EH (cell line): ENCODE results near the gene PRICKLE1.
"Not testable (repeated sequence)": the region's sequence is repeated elsewhere in the genome, so short reads cannot be mapped to it uniquely, and the experiment has no call there.

Experiments used
- DNase-seq: peaks from one replicate; pipeline ENCODE4 v3.0.0-alpha.2; 2015; ENCODE audit warnings: low read depth

Gene PRICKLE1

DNA sequence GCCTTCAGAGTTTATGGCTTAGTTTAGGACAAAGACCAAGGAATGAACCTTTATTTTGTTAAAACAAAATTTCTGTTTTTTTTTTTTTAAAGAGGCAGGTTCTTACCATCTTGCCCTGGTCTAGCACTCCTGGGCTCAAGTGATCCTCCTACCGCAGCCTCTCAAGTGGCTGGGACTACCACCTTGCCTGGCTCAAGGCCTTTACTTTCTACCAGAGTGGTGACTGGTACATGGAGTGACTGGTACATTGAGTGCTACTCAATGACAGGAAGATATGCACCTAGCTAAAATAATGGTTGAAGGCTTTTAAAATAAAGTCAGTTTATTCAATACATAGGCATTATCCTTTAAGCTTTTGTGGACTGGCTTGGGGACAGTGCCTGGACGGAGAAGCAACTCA, 32.6 kb downstream of the PRICKLE1 start:
- no peak for DNase-seq

DNA sequence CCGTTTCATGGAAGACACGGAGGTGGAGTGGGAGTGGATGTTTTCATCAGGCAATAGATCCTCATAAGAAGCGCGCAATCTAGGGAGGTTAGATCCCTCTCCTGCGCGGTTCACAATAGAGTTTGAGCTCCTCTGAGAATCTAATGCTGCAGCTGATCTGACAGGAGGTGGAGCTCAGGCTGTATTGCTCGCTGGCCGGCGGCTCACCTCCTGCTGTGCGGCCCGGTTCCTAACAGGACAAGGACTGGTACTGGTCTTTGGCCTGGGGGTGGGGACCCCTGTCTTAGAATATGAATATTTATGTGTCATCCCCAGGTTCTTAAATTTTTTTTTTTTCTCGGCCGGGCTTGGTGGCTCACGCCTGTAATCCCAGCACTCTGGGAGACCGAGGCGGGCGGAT, 36.7 kb downstream of the PRICKLE1 start:
- no peak for DNase-seq

GRCh38 chr12:42550800-42551199, 38.7 kb downstream of the PRICKLE1 start:
- DNase-seq: no peak

- no peak for DNase-seq
These were observed 42.8 kb downstream of the PRICKLE1 start for GRCh38 chr12:42546709-42547108.

GRCh38 chr12:42541965-42542364, 47.6 kb downstream of the PRICKLE1 start:
- no peak for DNase-seq

DNA sequence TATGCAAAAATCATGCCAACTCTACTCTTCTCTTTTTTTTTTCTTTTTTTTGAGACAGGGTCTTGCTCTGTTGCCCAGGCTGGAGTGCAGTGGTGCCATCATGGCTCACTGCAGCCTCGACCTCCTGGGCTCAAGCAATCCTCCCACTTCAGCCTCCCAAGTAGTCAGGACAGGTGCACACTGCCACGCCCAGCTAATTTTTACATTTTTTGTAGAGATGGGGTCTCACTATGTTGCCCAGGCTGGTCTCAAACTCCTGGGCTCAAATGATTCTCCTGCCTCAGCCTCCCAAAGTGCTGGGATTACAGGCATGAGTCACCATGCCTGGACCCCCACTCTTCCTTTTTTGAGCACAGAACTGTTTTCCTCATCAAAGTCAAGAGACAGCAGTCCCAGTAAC, 48.2 kb downstream of the PRICKLE1 start:
- not testable (repeated sequence) for DNase-seq

GRCh38 chr12:42539696-42540095, 49.9 kb downstream of the PRICKLE1 start:
- DNase-seq: peak; percentile 15

DNA sequence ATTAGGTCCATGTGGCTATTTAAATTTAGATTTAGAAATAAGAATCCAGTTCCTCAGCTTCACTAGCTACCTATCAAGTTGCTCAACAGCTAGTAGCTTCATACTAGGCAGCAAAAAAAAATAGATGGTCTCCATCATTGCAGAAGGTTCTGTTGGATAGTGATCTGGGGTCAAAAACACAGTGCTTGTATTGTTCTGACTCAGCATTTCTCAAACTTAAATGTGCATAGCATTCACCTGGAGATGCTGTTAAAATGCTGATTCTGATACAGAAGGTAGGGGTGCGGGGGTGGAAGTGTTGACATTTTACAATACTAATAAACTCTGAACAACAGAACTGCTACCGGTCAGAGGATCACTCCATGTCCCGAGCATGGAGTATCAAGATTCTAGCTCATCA, 51.3 kb downstream of the PRICKLE1 start:
- DNase-seq: no peak

DNA sequence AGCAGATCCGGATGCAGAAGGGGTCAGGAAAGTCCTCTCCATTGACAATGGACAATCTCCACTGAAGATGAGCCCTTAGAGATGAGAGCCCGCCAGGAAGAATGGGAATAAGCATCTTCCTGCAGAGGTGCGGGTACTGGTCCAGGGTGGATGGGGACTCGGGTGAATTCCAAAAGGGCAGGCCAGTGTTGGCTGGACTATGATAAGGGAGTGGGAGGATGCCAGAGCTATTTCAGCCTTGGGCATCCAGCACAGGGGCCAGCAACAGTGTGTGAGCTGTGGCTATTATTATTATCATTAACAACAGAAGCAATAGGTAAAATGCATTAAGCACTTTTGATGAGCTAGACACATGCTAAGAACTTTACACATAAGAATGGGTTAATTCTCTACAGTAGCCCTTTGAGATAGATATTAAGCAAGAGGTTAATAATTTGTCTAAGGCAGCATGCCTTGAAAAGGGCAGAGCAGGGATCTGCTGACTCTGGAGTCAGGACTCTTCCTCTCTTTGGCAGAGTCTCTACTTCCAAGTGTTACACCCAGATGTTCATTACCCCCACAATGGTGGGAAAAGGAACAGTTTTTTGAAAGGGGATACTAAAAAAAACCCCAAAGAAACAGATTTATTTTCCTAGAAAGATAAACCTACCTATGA, 55.2 kb downstream of the PRICKLE1 start:
- no peak for DNase-seq

DNA sequence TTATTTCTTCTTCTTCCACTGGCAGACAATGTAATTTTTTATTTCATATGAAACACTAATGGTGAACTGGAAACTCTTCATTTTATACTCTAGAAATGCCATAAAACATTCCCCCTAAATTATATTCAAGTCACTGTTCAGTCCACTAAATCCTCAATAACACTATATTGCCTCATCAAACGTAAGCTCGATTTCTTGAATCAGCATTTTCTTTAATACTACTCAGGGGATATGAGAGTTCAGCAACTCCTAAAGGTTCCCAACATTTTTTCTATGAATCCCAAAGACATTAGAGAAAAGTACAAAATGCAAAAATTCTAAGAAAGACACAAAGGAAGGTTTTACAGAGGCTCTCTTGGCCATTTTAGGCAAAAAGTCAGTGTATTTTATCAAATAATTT, 59.3 kb downstream of the PRICKLE1 start:
- DNase-seq: no peak

DNA sequence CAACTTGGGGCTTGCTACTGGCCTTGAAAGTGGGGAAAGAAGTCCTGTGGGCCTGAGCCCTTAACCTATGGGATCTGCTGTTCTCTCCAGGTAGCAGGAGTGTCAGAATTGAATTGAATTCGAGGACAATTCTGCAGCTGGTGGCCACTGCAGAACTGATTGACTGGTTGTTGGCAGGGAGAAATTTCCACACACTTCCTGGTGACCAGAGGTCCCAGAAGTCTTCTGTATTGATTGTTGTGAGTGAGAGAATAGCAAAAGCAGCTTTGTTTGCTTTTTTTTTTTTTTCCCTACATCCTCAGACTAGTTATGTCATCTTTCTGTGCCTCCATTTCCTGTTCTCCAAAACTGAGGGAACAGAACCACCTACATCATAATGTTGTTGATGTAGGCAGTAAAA, 64.1 kb downstream of the PRICKLE1 start:
- DNase-seq: no peak

GRCh38 chr12:42524716-42525115, 64.8 kb downstream of the PRICKLE1 start:
- DNase-seq: no peak

DNA sequence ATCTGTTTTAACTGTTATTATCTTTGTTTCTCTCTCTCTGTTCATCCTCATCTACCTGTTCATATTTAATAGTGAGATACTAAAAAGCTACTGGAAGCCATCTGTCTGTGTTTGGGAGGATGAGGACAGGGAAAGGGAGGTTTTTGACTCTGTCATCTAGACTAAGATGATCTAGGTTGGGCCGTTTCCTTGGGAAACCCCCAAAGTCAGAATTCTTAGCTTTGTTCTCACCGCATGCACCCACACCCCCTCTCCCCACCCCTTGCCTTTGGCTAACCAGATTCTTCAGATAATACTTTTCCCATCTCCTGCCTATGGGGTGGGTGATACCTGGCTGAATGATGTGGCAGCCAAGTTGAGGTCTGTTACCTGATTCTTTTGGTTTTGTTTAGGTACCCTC, 73.0 kb downstream of the PRICKLE1 start:
- no peak for DNase-seq

- DNase-seq: no peak
These were observed 77.9 kb downstream of the PRICKLE1 start for GRCh38 chr12:42511656-42512055.

DNA sequence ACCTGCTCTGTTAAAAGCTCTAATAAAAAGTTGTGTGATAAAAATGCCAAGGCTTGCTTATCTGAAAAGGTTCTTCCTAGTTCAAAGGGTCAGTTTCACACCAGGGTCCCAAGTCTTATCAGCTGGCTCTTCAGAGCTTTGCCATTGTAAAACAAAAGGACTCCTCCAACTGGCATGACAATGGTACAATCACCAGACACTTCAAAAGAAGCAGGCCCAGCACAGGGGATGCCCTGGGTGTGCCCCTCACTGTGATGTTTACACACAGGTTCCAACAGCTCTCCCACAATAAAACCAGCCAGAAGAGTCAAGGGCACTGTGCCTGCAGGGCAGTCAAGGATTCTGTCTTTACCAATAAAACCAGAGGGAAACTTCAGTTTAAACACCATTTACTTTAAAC, 78.7 kb downstream of the PRICKLE1 start:
- no peak for DNase-seq

- DNase-seq: no peak
These were observed 80.6 kb downstream of the PRICKLE1 start for GRCh38 chr12:42508913-42509460.

GRCh38 chr12:42507565-42507964, 82.0 kb downstream of the PRICKLE1 start:
- DNase-seq: no peak

GRCh38 chr12:42507081-42507480, 82.5 kb downstream of the PRICKLE1 start:
- no peak for DNase-seq

DNA sequence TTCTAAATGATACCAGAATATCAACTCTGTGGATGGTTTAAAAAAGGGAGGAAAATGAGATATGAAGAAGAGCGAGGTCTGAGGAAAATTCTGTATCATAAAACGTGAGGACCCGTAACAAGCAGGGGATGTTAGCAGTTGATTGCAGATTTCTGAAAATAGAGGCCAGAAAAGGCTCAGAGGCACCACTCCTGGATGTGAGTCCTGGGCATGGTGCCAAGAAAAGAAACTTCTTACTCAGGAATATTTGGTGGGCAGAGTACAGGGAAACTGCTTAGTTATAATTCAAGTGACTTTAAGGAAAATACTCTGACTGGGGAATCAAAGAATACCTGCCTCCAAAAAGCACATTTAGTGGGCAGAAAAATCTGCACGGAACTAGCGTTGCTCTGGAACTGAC, 85.5 kb downstream of the PRICKLE1 start:
- peak; percentile 22 for DNase-seq

- DNase-seq: no peak
These were observed 86.9 kb downstream of the PRICKLE1 start for GRCh38 chr12:42502682-42503081.

DNA sequence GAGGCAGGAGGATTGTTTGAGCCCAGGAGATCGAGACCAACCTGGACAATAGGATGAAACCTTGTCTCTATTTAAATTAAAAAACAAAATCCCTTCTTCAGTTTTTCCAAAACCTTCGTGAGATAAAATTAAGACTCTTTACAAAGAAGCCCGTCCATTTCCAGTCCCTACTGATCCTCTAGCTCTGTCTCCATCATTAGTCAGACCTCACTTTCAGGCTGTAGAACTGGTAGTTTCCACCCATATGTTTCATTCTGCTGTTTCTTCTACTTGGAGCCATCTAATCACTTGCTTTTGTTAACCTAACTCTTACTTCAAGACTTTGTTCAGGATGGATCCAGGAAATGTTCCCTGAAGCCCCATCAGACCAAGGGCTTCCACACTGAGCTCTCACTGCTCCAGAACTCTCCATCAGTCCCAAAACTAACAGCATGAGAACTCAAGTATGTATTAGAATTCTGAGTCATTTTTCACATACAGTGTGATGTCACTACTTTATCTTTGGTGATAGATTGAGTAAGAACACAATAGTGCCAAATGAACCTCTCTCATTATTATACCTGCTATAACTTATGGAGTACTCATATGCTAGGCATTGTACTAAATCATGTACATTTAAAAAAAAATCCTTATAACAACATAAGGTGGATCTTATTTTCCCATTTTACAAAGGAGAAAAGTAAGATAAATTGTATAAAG, 90.8 kb downstream of the PRICKLE1 start:
- DNase-seq: no peak

GRCh38 chr12:42496886-42497285, 92.7 kb downstream of the PRICKLE1 start:
- DNase-seq: no peak

DNA sequence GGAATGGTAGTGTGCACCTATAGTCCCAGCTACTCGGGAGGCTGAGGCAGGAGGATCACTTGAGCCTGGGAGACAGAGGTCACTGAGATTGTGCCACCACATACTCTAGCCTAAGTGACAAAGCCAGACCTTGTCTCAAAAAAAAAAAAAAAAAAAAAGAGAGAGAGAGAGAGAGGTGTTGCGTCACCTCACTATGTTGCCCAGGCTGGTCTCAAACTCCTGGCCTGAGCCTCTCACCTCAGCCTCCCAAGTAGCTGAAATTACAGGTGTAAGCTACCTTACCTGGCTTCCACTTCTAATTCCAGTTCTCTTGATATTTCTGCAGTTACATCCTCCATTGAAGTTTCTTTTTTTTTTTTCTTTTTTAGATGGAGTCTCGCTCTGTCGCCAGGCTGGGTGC, 94.3 kb downstream of the PRICKLE1 start:
- no peak for DNase-seq

- no peak for DNase-seq
These were observed 97.3 kb downstream of the PRICKLE1 start for GRCh38 chr12:42492267-42492666.
